GM21360 (cell line): ENCODE results near the gene LRP8.

Experiments
- ATAC-seq: cut with Tn5 transposase; IDR thresholded peaks from one replicate; pipeline ENCODE4 v1.9.1; 2021; ENCODE audit warnings: mild to moderate bottlenecking, moderate library complexity; ENCODE audit not compliant: unreplicated experiment

The LRP8 gene

GRCh38 chr1:53307037-53307436 lies 20.8 kb downstream of the LRP8 start:
- ATAC-seq, result no peak

- ATAC-seq, result no peak
These were observed 21.7 kb downstream of the LRP8 start for GRCh38 chr1:53306168-53306567.

DNA sequence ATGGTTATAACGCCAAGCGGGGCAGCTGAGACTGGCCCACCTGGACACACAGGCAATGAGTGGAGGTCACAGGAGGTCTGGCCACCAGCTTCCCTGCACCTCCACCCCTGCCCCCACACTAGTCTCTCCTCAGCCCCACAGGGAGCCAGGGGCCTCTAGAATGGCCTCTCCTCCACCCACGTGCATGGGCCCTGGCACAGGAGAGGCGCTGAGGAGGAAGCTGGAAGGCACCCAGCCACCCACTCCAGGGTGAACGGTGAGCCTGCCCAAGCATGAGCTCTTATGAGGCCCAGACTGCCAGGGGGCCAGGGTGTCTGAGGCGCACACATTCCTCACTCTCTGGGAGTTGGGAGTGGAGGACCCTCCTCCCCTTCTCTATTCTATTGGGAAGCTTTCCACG lies 22.2 kb downstream of the LRP8 start:
- ATAC-seq, result no peak

DNA sequence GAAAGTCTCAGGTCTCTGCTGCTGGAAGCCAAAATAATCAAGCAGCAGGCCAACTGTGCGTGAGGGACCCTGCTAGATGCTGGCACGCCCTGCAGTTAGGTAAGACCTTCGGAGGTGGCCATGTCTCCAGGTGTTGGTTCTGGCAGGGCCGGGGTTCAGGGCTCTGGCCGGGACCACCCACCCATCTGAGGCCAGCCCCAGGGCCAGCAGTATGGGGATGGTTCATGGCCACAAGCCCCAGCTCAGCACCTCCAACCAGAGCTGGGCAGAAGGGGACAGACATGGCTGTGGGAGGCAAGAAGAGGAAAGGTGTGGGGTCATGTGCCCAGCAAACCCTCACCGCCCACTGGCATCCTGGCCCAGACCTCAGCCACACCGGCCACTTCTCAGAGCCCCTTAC lies 23.3 kb downstream of the LRP8 start:
- no peak for ATAC-seq

GRCh38 chr1:53303726-53304515 lies 23.9 kb downstream of the LRP8 start:
- ATAC-seq, result no peak

- ATAC-seq, result no peak
These were observed 24.6 kb downstream of the LRP8 start for GRCh38 chr1:53303243-53303642.

- ATAC-seq, result no peak
These were observed 28.6 kb downstream of the LRP8 start for GRCh38 chr1:53299233-53299632.

GRCh38 chr1:53298045-53298637 lies 29.7 kb downstream of the LRP8 start:
- no peak for ATAC-seq

- no peak for ATAC-seq
These were observed 30.7 kb downstream of the LRP8 start for GRCh38 chr1:53297195-53297594.

DNA sequence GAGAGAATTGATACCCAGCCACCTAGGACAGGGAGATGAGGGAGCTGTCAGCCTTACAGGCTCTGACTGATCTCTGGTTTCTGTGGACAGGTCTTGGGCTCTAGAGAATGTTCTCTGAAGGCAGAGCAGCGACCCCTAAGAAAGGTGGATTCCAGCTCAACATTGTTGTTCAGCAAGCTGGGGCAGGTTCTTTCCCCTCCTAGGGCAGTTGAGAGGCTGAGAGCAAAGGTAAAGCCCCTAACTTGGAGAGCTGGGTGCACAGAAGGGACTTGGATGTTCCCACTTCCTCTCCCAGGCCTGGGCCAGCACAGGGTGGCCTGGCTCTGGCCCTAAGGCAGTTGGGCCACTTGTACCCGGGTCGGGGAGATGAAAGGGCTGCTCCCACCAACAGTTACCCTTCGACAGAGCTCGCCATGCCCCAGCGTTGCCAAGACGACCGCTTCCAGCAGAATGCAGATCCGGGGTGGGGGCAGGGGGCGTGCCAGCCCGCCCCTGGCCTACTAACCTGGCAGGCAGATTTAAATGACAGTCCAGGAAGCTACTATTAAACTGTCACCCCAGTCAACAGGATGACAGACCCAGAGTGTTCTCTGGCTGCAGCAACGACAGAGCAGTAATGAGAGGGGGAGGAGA lies 31.6 kb downstream of the LRP8 start:
- ATAC-seq, result no peak

DNA sequence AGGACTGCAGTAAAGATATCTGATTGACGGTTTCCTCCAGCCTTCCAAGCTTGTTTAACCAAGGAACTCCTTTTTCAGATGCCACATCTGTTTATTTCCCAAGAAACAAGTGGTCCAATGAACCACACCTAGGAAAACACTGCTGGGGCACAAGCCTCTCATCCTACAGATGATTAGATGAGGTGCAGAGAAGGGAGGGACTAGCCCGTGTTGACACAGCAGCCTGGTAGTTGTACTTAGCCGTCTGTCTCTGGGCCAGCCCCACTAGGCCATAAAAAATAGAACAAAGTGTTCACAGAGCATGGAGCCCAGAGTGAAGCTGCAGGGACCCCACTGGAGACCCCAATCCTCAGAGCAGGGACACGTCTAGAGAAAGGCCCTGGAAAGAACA lies 32.1 kb downstream of the LRP8 start:
- no peak for ATAC-seq

DNA sequence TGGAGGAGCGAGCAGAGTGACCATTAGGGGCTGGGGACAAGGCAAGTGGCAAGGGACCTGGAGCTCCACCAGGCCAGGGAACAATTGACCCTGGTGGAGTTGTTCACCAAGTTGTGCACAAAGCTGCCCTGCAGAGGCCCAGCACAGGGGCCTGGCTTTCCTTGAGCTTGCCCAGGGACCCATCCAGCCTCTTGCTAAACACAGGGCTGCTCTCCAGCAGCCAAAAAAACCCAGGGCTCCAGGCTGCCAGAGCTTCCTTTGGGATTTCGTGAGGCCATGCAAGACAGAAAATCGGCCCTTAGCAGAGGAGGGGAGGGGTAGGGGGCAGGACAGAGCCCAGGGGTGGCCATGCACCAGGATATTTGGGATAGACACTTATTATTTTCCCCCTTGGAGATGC lies 32.6 kb downstream of the LRP8 start:
- ATAC-seq, result no peak

DNA sequence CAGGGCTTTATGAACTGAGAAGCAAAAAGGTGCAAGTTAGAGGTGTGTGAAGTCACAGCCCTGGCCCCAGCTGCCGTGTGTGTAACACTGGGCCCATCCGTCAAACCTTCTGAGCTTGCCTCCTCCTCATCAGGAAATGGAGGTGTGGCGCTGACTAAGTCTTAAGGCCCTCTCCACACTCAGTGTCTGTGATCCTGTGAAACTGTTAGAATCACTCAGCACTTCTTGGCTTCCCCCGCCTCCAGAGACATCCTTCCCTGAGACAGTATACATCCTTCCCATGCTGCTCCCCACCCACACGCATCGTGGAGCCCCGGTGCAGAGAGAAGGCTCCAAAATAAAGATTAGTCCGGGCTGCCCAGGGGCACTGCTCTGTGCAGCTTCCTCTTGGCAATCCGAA lies 33.3 kb downstream of the LRP8 start:
- ATAC-seq, result no peak

DNA sequence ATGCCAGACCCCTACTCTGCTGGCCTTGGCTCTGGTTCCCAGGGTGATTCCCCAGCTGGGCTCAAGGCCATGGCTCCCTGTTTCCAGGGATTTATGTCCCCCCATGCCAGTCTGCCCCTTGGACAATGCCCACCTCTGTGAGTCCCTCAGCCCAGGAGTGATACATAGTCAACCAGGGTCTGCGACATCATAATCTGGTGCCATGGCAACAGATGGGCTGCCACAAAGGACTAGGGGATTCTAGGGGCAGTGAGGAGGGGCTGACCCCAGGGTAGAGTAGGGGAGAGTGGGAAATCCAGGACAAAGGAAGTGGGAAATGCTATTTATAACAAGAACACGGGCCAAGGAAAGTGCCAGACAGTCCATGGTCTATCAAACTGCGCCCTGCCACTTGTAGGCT lies 33.8 kb downstream of the LRP8 start:
- ATAC-seq, result no peak

- no peak for ATAC-seq
These were observed 34.7 kb downstream of the LRP8 start for GRCh38 chr1:53293123-53293522.

GRCh38 chr1:53292690-53293089 lies 35.2 kb downstream of the LRP8 start:
- ATAC-seq, result no peak

GRCh38 chr1:53291574-53291973 lies 36.3 kb downstream of the LRP8 start:
- ATAC-seq, result no peak

- ATAC-seq, result no peak
These were observed 39.0 kb downstream of the LRP8 start for GRCh38 chr1:53288790-53289429.

- no peak for ATAC-seq
These were observed 39.7 kb downstream of the LRP8 start for GRCh38 chr1:53288002-53288789.

DNA sequence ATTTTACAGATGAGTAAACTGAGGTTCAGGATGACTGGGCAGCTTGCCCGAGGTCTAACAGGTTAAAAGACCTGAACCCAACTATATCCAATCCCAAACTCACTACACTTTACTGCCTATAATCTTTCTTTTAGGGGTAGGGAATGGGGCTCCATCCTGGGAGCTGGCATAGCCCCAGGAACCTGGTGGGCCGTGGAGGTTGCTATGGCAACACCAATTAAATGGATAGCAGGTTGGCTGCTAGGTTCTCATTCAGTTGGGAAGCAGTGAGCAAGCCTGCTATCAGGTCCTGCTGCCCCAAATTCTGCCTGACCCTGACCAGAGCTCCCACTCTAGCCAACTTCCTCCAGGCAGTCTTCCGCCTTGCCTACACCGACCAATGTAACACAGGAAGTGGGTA lies 40.9 kb downstream of the LRP8 start:
- no peak for ATAC-seq
